HepG2 (cell line): ENCODE results near the gene KAZN.

Experiments
- BRD4 ChIP-seq: sonication (generic); formaldehyde crosslinking; IDR thresholded peaks from 2 replicates; pipeline ENCODE4 v1.4.0; 2020; ENCODE audit warnings: missing genetic modification reagents
- FOXP1 ChIP-seq, 2 experiments: fragments of 450-650 bp in 1 of 2; IDR thresholded peaks; 2 replicates each; pipeline ENCODE4 v1.6.1; 2017 to 2018; ENCODE audit warnings: antibody characterized with exemption in 1 of 2
- MIXL1 ChIP-seq: IDR thresholded peaks from 2 replicates; pipeline ENCODE4 v1.6.1; 2016
- MLLT10 ChIP-seq: sonication (generic); formaldehyde crosslinking; IDR thresholded peaks from 2 replicates; pipeline ENCODE4 v1.4.0; 2020; ENCODE audit warnings: missing genetic modification reagents
- POLR2A ChIP-seq, 2 experiments: IDR thresholded peaks; 2 replicates each; pipeline ENCODE4 v1.6.1; 2011; ENCODE audit warnings: low read depth in 2 of 2, low read length in 2 of 2, mild to moderate bottlenecking in 1 of 2, moderate library complexity in 1 of 2; ENCODE audit not compliant: insufficient read depth in 1 of 2
- TF ChIP-seq, protein P1 (sequence below): sonication (generic); formaldehyde crosslinking; IDR thresholded peaks from 2 replicates; pipeline ENCODE4 v1.5.0; 2020; ENCODE audit warnings: mild to moderate bottlenecking, missing genetic modification reagents, moderate library complexity
- TF ChIP-seq, protein P2 (sequence below): IDR thresholded peaks from 2 replicates; pipeline ENCODE4 v1.6.1; 2012; ENCODE audit warnings: low read length, improper control_type of control experiment
- TF ChIP-seq, protein P3 (sequence below): IDR thresholded peaks from 2 replicates; pipeline ENCODE4 v1.6.1; 2012; ENCODE audit warnings: inconsistent platforms
- TF ChIP-seq, protein P4 (sequence below), 2 experiments: IDR thresholded peaks; 2 replicates each; pipeline ENCODE4 v1.6.1; 2011 to 2012; ENCODE audit warnings: low read length in 2 of 2, borderline replicate concordance in 1 of 2, low read depth in 1 of 2, mild to moderate bottlenecking in 1 of 2, moderate library complexity in 1 of 2
- TF ChIP-seq, protein P5 (sequence below): sonication (generic); formaldehyde crosslinking; conservative IDR thresholded peaks from 2 replicates; pipeline ENCODE4 v1.4.0; 2020; ENCODE audit warnings: missing genetic modification reagents
- TF ChIP-seq, protein P6 (sequence below): sonication (generic); formaldehyde crosslinking; IDR thresholded peaks from 2 replicates; pipeline ENCODE4 v1.5.0; 2020; ENCODE audit warnings: mild to moderate bottlenecking, missing genetic modification reagents, borderline replicate concordance

DNA sequence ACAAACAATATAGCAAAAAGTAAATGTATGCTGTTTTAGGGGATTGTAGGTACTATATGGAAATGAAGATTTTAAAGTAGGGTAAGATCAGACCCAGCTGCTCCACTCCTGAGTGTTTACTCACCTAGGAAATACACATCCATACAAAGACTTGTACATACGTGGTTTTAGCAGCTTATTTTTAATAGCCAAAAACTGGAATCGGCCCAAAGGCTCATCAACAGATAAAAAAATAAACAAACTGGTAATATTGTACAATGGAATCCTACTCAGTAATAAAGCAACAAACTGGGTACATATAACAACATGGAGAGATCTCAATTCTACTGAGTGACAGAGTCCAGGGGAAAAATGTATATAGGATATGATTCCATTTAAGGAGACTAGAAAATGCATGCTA is 375.9 kb downstream of the KAZN start:
- no peak for TF ChIP-seq POLR2A (IDR thresholded peaks at IDR 0.05; ENCODE audit: insufficient read depth in 1 of 2, low read depth in 2 of 2, low read length in 2 of 2)
- TF ChIP-seq, protein P1, sequence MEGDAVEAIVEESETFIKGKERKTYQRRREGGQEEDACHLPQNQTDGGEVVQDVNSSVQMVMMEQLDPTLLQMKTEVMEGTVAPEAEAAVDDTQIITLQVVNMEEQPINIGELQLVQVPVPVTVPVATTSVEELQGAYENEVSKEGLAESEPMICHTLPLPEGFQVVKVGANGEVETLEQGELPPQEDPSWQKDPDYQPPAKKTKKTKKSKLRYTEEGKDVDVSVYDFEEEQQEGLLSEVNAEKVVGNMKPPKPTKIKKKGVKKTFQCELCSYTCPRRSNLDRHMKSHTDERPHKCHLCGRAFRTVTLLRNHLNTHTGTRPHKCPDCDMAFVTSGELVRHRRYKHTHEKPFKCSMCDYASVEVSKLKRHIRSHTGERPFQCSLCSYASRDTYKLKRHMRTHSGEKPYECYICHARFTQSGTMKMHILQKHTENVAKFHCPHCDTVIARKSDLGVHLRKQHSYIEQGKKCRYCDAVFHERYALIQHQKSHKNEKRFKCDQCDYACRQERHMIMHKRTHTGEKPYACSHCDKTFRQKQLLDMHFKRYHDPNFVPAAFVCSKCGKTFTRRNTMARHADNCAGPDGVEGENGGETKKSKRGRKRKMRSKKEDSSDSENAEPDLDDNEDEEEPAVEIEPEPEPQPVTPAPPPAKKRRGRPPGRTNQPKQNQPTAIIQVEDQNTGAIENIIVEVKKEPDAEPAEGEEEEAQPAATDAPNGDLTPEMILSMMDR (CRISPR knock-in tag) = no peak
- no peak for TF ChIP-seq BRD4 (CRISPR knock-in tag)
- TF ChIP-seq, protein P2, sequence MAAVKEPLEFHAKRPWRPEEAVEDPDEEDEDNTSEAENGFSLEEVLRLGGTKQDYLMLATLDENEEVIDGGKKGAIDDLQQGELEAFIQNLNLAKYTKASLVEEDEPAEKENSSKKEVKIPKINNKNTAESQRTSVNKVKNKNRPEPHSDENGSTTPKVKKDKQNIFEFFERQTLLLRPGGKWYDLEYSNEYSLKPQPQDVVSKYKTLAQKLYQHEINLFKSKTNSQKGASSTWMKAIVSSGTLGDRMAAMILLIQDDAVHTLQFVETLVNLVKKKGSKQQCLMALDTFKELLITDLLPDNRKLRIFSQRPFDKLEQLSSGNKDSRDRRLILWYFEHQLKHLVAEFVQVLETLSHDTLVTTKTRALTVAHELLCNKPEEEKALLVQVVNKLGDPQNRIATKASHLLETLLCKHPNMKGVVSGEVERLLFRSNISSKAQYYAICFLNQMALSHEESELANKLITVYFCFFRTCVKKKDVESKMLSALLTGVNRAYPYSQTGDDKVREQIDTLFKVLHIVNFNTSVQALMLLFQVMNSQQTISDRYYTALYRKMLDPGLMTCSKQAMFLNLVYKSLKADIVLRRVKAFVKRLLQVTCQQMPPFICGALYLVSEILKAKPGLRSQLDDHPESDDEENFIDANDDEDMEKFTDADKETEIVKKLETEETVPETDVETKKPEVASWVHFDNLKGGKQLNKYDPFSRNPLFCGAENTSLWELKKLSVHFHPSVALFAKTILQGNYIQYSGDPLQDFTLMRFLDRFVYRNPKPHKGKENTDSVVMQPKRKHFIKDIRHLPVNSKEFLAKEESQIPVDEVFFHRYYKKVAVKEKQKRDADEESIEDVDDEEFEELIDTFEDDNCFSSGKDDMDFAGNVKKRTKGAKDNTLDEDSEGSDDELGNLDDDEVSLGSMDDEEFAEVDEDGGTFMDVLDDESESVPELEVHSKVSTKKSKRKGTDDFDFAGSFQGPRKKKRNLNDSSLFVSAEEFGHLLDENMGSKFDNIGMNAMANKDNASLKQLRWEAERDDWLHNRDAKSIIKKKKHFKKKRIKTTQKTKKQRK = no peak
- TF ChIP-seq MIXL1 (CRISPR knock-in tag) = no peak
- TF ChIP-seq, protein P3, sequence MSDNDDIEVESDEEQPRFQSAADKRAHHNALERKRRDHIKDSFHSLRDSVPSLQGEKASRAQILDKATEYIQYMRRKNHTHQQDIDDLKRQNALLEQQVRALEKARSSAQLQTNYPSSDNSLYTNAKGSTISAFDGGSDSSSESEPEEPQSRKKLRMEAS = no peak
- TF ChIP-seq MLLT10 (CRISPR knock-in tag) = no peak
- TF ChIP-seq FOXP1 (IDR thresholded peaks at IDR 0.05) = no peak
- TF ChIP-seq FOXP1 (CRISPR knock-in tag; IDR thresholded peaks at IDR 0.05) = no peak
- TF ChIP-seq, protein P4, sequence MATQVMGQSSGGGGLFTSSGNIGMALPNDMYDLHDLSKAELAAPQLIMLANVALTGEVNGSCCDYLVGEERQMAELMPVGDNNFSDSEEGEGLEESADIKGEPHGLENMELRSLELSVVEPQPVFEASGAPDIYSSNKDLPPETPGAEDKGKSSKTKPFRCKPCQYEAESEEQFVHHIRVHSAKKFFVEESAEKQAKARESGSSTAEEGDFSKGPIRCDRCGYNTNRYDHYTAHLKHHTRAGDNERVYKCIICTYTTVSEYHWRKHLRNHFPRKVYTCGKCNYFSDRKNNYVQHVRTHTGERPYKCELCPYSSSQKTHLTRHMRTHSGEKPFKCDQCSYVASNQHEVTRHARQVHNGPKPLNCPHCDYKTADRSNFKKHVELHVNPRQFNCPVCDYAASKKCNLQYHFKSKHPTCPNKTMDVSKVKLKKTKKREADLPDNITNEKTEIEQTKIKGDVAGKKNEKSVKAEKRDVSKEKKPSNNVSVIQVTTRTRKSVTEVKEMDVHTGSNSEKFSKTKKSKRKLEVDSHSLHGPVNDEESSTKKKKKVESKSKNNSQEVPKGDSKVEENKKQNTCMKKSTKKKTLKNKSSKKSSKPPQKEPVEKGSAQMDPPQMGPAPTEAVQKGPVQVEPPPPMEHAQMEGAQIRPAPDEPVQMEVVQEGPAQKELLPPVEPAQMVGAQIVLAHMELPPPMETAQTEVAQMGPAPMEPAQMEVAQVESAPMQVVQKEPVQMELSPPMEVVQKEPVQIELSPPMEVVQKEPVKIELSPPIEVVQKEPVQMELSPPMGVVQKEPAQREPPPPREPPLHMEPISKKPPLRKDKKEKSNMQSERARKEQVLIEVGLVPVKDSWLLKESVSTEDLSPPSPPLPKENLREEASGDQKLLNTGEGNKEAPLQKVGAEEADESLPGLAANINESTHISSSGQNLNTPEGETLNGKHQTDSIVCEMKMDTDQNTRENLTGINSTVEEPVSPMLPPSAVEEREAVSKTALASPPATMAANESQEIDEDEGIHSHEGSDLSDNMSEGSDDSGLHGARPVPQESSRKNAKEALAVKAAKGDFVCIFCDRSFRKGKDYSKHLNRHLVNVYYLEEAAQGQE (IDR thresholded peaks at IDR 0.05; ENCODE audit: borderline replicate concordance in 1 of 2, low read depth in 1 of 2, low read length in 2 of 2) = no peak
- TF ChIP-seq, protein P5, sequence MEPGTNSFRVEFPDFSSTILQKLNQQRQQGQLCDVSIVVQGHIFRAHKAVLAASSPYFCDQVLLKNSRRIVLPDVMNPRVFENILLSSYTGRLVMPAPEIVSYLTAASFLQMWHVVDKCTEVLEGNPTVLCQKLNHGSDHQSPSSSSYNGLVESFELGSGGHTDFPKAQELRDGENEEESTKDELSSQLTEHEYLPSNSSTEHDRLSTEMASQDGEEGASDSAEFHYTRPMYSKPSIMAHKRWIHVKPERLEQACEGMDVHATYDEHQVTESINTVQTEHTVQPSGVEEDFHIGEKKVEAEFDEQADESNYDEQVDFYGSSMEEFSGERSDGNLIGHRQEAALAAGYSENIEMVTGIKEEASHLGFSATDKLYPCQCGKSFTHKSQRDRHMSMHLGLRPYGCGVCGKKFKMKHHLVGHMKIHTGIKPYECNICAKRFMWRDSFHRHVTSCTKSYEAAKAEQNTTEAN = no peak
- TF ChIP-seq, protein P6, sequence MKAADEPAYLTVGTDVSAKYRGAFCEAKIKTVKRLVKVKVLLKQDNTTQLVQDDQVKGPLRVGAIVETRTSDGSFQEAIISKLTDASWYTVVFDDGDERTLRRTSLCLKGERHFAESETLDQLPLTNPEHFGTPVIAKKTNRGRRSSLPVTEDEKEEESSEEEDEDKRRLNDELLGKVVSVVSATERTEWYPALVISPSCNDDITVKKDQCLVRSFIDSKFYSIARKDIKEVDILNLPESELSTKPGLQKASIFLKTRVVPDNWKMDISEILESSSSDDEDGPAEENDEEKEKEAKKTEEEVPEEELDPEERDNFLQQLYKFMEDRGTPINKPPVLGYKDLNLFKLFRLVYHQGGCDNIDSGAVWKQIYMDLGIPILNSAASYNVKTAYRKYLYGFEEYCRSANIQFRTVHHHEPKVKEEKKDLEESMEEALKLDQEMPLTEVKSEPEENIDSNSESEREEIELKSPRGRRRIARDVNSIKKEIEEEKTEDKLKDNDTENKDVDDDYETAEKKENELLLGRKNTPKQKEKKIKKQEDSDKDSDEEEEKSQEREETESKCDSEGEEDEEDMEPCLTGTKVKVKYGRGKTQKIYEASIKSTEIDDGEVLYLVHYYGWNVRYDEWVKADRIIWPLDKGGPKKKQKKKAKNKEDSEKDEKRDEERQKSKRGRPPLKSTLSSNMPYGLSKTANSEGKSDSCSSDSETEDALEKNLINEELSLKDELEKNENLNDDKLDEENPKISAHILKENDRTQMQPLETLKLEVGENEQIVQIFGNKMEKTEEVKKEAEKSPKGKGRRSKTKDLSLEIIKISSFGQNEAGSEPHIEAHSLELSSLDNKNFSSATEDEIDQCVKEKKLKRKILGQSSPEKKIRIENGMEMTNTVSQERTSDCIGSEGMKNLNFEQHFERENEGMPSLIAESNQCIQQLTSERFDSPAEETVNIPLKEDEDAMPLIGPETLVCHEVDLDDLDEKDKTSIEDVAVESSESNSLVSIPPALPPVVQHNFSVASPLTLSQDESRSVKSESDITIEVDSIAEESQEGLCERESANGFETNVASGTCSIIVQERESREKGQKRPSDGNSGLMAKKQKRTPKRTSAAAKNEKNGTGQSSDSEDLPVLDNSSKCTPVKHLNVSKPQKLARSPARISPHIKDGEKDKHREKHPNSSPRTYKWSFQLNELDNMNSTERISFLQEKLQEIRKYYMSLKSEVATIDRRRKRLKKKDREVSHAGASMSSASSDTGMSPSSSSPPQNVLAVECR (CRISPR knock-in tag) = no peak
